HG02571 (cell line): ENCODE measurements around the gene LINC01488.

Experiments
- ATAC-seq: cut with Tn5 transposase; IDR thresholded peaks from one replicate; pipeline ENCODE4 v1.9.1; 2021; ENCODE audit warnings: mild to moderate bottlenecking, moderate library complexity; ENCODE audit not compliant: unreplicated experiment

Gene LINC01488

GRCh38 chr11:69489746-69490365, 8.4 kb downstream of the LINC01488 start:
- ATAC-seq, result no peak

- ATAC-seq, result no peak
These were observed 9.1 kb downstream of the LINC01488 start for GRCh38 chr11:69490516-69490915.

DNA sequence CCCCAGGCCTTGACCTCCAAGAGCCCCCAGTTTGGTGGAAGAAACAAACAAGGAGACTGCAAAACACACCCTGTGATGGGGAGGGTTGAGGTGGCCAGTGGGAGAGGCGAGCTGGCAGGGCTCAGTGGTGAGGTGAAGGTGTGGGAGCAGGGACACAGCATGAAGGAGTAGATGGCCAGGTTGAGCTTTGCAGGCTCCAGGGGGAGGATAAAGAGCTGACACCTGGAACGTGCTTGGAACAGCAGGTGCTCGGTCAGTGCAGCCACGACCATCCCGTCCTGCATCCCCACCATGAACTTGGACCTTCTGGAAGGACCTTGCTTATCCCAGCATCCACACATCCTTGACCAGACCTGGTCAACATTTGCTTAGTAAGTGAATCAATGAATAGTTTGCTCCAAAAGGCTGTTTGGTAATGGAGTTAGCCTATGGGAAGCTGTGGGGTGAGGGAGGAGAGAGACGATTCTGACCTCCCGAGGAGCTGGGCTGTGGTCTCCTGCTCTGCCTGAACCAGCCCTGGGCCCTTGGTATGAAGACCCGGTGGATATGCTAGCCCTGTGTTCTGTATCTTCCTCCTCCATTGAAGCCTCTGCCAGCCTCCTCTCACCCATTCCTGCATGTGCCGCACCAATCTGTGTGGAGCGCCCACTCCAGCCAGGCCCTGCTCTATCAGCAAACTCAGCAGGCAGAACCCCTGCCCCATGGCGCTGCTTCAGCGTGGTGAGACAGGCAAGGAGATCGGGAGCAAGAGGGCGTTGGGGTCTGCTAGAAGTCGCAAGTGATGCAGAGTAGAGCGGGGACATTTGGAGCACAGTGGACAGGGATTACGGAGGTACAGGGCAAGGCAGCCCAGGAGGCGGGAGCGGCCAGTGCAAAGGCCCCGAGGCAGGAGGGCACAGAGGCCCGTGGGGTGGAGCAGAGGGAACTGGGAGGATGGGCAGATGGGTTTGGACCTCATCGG, 9.9 kb downstream of the LINC01488 start:
- ATAC-seq, result no peak

GRCh38 chr11:69492201-69492991, 10.9 kb downstream of the LINC01488 start:
- ATAC-seq, result no peak

DNA sequence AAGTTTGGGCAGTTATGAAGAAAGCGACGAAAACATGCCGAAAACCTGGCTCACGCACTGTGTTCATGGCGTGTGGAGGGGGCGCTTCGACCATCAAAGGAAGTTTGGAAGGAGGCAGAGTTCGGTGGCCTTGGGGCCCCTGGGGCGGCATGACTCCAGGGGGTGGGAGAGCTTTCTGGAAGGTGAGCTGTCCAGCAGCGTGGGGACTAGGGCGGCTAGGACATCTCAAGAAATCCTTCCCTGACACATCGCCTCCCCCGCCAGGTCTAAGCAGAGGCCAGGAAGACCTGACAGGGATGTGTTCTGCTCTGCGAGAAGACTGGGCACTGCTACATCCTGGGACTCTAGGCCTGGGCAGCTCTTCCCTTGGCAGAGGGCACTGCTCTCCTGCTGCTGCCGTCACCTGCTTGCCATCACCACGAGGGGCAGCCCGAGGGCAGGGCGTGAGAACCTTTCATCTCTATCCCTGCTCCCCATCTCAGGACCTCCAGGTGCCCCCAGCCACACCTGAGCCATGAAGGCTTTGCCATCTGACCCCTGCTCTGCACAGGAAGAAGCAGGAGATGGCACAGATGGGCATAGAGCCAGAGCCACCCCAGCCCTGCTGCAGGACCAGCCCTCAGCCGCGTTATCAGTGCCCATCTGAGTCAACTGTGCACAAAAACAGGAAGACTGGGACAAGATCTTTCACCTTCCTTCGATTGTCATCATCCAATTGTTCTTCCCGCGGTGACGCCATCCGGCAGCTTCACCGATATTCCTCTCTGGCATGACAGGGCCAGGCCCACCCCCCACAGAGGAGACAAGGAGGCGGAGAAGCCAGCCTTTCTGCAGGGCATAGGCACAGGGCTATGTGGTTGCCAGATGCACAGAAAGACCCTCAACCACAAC, 12.7 kb downstream of the LINC01488 start:
- ATAC-seq, result no peak

- no peak for ATAC-seq
These were observed 13.4 kb downstream of the LINC01488 start for GRCh38 chr11:69494851-69495250.

DNA sequence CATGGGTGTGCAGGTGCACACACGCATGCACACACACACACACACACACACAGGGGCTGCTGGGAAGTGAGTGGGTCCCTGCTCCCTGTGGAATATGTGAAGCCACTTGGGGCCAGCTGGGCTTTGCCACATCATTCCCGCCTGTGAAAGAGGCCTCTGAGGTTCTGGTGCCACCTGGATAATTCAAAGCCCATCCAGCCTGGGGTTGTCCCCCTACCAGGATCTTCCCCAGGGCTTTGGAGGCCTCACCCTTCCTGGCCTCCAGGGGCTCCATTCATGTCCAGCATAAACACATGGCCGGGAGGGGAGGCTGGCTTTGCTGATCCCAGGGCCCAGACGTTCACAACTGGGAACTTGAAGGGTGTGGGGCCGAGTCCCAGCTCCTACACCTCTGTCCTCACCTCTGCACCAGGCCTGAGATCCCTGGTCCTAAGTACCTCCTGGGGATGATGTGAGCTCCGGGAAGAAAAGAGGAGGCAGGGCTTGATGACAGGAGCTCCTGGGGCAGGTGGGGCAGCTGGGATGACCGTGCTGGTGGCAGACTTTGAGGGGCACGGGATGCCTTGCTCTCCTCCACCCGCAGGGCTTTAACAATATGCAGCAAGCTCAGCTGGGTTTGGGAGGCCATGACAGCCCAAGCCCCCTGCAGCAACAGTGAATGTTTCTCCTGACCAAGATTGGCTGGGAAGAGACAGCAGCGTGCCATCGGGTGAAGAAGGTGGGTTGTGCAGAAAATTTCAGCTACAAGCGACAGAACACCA, 14.2 kb downstream of the LINC01488 start:
- ATAC-seq, result no peak

- ATAC-seq, result no peak
These were observed 14.7 kb downstream of the LINC01488 start for GRCh38 chr11:69496202-69496557.

- no peak for ATAC-seq
These were observed 15.3 kb downstream of the LINC01488 start for GRCh38 chr11:69496631-69497220.

DNA sequence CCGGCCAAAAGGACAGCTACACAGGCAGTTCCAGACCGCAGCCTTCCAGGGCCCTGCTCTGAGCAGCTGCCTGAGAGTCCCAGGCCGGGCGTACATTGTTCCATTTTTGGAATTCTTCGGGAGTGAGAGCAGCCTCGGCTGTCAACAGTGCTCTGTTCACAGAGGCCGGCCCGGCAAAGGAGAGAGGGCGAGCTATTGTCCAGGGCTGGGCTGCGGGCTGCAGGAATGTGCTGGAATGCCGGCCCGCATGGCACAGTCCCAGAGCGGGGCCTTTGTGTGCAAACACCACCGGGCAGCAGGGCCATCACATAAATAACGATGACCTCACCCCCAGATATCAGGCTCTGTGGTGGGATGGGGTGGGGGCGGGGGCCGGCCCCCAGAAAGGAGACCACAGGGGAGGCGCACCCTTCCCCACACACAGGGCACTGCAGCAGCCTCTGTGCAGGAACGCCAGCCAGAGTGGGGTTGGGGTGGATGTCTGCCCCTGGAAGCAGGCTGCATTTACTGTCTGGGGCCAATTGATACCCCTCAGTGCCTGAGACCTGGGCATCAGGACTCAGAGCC, 15.8 kb downstream of the LINC01488 start:
- ATAC-seq, result no peak

GRCh38 chr11:69498614-69499175, 17.2 kb downstream of the LINC01488 start:
- no peak for ATAC-seq

DNA sequence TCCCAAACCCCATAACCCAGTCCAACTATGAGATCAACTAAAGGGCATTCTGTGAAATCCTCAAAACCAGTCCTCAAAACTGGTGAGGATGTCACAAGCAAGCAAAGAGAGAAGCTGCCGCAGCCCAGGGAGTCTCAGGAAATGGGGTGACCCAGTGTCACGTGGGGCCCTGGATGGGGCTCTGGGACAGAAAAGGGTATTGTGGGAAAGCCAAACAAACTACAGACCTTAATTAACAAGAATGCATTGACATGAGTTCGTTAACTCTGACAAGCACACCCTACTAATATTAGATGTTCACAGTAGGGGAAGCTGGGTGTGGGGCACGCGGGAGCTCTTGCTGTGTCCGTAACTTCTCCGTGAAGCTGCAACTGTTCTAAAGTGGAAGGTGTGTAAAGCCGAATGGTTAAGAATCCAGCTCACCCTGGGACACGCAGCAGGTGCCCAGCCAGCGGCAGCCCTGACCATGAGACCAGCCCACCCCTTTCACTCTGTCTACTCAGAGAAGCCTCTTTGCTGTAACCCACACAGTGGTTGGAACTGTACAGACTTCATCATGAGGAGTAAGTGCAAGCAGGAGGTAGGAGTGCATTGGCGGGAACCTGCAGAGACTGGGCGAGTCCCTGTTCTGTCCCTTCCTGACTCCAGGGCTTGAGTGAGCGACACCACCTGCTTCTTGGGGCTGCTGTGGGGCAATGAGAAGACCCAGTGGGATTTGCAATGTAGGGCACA, 17.9 kb downstream of the LINC01488 start:
- no peak for ATAC-seq

GRCh38 chr11:69499918-69500284, 18.4 kb downstream of the LINC01488 start:
- ATAC-seq, result no peak

DNA sequence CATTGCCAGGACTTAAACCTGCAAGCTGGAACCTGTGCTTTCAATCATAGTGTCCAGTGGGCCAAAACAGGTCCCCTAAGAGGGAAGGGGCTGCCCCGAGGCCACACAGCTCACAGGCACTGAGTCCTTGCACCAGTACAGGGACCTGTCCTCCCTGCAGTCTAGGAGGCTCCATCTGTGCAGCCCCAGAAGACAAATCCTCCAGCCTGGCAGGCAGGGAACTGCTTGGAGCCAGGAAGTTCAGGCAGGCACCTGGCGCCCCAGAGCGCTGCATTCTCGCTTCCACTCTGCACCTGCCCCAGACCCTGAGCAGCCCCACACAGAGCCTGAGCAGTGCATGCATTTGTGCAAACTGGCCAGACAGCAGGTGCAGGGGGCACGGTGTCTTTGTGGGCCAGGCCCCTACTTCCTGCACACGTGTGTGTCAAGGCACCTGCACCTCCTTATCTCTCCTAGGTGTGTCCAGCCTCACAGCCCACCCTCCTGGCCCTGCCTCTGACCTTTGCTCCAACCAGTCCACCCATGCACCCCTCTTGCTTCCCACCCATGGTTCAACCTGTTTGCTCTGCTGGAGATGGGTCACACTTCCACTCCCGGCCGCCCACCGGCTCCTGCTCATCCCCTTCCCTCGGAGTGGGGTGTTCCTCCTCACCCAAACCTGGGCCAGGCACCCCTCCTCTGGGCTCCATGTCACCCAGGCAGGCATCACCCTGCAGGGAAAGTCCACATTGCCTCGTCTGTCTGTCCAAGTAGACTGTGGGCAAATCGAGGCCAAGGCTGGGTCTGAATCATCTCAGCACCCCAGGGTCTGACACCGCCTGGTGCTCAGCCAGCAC, 19.0 kb downstream of the LINC01488 start:
- ATAC-seq, result no peak

DNA sequence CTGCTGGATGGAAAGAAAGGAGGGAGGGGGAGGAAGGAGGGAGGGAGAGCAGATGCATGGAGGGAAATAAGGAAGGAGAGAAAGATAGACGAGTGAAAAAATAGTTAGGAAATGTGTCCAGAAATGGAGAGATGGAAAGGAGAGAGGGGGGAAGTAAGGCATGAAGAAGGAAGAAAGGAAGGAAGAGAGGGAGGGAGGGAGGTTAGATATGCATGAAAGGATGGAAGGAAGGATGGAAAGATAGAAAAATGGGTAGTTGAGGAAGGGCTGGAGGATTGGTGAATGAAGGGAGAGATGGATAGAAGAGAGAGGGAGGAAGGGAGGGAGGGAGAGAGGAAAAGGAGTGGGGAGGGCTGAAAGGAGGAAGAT, 19.6 kb downstream of the LINC01488 start:
- ATAC-seq, result no peak

DNA sequence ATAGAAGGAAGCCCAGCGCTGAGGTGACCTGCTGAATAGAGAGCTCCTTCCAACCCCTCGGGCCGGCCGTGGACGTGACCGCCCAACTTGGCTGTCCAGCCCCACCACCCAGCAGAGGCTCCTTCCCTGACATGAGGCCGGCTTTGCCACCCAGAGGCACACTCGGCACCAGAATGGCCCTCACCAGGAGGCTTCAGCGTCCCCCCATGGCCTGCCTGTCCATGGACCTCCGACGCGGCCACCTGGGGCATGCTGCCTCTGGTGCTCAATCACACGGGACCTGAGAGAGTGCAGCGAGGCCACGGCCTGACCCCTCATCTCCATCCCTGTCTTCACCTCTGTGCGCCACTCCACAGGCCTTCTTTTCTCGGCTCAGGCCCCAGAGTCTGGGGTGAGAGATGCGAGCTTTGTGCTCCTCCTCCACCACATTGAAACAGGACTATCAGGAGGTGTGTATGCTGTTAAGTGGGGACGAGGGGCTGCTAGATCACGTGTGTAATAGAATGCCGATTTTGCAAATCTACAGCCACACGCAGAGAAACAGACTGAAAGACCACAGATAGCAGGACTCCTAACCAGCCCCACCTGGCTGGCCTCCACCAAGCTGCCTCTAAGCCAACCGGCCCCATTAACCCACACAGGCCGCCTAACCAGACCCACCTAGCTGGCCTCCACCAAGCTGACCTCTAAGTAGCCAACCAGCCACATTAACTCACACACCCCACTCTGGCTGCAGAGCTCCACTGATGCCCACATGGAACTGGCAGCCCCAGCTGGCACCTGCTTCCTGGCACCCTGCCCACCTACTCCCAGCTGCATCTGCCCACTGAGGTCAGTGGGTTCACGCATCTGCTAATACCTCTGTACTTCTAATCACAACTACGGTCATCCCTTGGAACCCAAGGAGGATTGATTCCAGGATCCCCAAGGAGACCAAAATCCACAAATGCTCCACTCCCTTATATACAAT, 20.7 kb downstream of the LINC01488 start:
- no peak for ATAC-seq
